HFFc6 (cell line): ENCODE results near the gene CDC42. TPM values are rescaled to one million over a fixed set of nuclear protein-coding genes. Genes with fewer than 3 reads are reported as not detected.

Experiments
- DNase-seq: peaks from one replicate; pipeline ENCODE4 v3.0.0-alpha.2; 2018
- H3K27ac Mint-ChIP-seq: 2 replicates; pipeline ENCODE4 v1.8.0; 2020; ENCODE audit warnings: mild to moderate bottlenecking, mixed read lengths
- H3K27me3 Mint-ChIP-seq: 2 replicates; pipeline ENCODE4 v1.8.0; 2021; ENCODE audit warnings: mild to moderate bottlenecking, moderate library complexity, mixed read lengths; ENCODE audit not compliant: insufficient read depth
- H3K36me3 Mint-ChIP-seq: 2 replicates; pipeline ENCODE4 v1.8.0; 2021; ENCODE audit warnings: low read depth, mixed read lengths
- H3K4me1 Mint-ChIP-seq: 2 replicates; pipeline ENCODE4 v1.8.0; 2020; ENCODE audit warnings: low read depth, mixed read lengths
- H3K4me3 Mint-ChIP-seq: 2 replicates; pipeline ENCODE4 v1.8.0; 2020; ENCODE audit warnings: mild to moderate bottlenecking, moderate library complexity, mixed read lengths
- H3K9me3 Mint-ChIP-seq: 2 replicates; pipeline ENCODE4 v1.8.0; 2020; ENCODE audit warnings: mild to moderate bottlenecking, mixed read lengths
- CTCF ChIP-seq: fragments of 200-600 bp; sonication (generic); IDR thresholded peaks from 2 replicates; pipeline ENCODE4 v1.5.0; 2021; ENCODE audit warnings: antibody characterized with exemption, mild to moderate bottlenecking
- total RNA-seq, 6 experiments: library from RNA; stranded (reverse); fragmentation: NEBNext Ultra II Directional; extraction: Animal tissue kit (Norgen Biotek cat#: 25700); gene quantifications; 2 replicates in 1 of 6; 3 replicates in 5 of 6; pipeline ENCODE4 v1.2.3, GENCODE V29; 2021

The CDC42 gene
- total RNA-seq, 6 experiments from 2014 or later = 273 to 298 (median 280) TPM

DNA sequence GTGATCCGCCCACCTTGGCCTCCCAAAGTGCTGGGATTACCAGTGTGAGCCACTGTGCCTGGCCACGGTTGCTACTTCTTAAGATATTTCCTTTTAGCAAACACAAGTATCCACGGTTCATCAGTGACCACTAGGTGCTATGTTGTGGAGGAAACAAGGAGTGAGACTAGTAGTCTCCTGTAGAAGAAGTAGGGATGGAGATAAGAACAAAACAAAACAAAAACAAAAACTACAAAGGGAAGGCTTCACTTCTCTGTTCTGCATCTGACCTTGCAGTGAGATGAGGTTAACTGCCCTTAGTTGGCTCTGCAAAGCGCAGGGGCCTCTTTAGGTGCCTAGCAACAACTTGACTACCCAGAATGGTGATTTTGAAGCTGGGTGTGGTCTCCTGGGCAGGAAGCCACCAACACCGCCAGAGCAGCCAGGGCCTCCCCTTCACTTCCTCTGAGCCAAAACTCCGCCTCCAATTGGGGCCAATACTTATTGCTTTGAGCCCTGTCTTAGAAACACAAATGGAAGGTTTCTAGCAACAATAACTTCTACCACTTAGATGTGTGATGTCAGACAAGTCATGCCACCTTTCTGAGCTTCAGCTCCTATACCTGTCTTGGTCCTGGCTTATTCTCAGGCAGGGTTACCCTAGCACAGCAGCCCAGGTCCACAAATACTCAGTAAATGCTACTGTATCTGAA lies 12.8 kb upstream of the CDC42 start:
- Mint-ChIP-seq H3K27me3 (no peaks in the 10 kb centered on the region), H3K4me1 (peaks cover 23% of the 10 kb centered on the region), H3K9me3 (no peaks in the 10 kb centered on the region), H3K36me3 (no peaks in the 10 kb centered on the region), H3K4me3 (no peak overlapping the region), H3K27ac (no peak overlapping the region)
- TF ChIP-seq CTCF = no peak
- no peak for DNase-seq

DNA sequence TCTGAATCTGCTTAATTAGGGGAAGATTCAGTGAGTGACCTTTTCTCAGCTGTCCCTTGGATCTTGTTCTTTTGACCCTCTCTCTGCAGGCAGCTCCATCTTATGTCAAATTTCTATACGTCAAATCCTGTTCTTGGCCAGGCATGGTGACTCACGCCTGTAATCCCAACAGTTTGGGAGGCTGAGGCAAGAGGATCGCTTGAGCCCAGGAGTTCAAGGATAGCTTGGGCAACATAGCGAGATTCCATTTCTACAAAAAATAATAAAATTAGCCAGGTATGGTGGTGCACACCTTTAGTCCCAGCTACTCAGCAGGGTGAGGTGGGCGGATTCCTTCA lies 12.3 kb upstream of the CDC42 start:
- no peak for TF ChIP-seq CTCF
- DNase-seq = no peak
- H3K9me3 Mint-ChIP-seq = peaks cover 2% of the 10 kb centered on the region
- no peak overlapping the region for H3K27ac Mint-ChIP-seq
- no peaks in the 10 kb centered on the region for H3K27me3 Mint-ChIP-seq
- H3K4me1 Mint-ChIP-seq = peaks cover 28% of the 10 kb centered on the region
- no peak overlapping the region for H3K4me3 Mint-ChIP-seq
- peaks cover 2% of the 10 kb centered on the region for H3K36me3 Mint-ChIP-seq

- H3K27me3 Mint-ChIP-seq = no peaks in the 10 kb centered on the region
- H3K4me3 Mint-ChIP-seq = no peak overlapping the region
- H3K4me1 Mint-ChIP-seq = peaks cover 33% of the 10 kb centered on the region
- no peak overlapping the region for H3K27ac Mint-ChIP-seq
- H3K36me3 Mint-ChIP-seq = peaks cover 6% of the 10 kb centered on the region
- H3K9me3 Mint-ChIP-seq = peaks cover 6% of the 10 kb centered on the region
- DNase-seq = no peak
- TF ChIP-seq CTCF = no peak
Measured at GRCh38 chr1:22041505-22041904, 11.0 kb upstream of the CDC42 start.

DNA sequence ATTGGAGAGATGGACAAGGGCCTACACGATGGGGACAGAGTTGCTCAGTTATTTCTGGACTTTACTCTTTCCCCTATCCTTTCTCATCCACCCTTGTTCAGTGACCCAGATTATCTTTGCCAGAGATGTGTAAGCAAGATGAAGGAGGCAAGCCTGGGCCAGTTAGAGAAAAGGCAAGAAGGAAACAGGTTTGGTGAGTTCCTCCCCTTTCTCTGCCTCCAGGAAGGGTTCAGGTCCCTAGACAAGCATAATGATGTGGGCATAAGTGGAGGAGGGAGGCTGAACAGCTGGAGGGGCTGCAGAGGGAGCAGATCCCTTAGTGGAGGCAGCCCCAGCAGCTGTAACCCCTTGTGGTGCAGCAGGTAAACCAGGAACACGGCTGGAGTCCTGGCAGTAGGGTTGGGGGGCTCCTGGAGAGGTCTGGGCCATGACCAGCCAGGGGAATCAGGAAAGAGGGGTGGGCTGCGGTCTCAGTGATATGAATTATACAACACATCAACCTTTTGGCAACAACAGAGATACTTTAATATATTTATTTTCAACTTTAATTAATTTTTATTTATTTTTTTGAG lies 9.2 kb upstream of the CDC42 start:
- Mint-ChIP-seq H3K27ac (no peak overlapping the region; the same call in 1 of the 2 replicates), H3K4me1 (peaks cover 35% of the 10 kb centered on the region), H3K9me3 (peaks cover 6% of the 10 kb centered on the region), H3K4me3 (no peak overlapping the region), H3K36me3 (peaks cover 6% of the 10 kb centered on the region), H3K27me3 (no peaks in the 10 kb centered on the region)
- no peak for TF ChIP-seq CTCF
- DNase-seq = no peak

- Mint-ChIP-seq H3K27me3 (peaks cover 6% of the 10 kb centered on the region; the same call in 1 of the 2 replicates), H3K4me3 (peak overlapping the region; percentile 59), H3K36me3 (peaks cover 6% of the 10 kb centered on the region), H3K4me1 (peaks cover 38% of the 10 kb centered on the region), H3K27ac (peak overlapping the region; percentile 89), H3K9me3 (peaks cover 6% of the 10 kb centered on the region)
- no peak for TF ChIP-seq CTCF
- peak; percentile 59 for DNase-seq
Measured at GRCh38 chr1:22044690-22045420, 7.7 kb upstream of the CDC42 start.
